Measurements from ENCODE around the gene NET1. TPM values are rescaled to one million over a fixed set of nuclear protein-coding genes. Genes with fewer than 3 reads are reported as not detected.

NET1 gene
- total RNA-seq, 1 donor from 2014 or later, result 90.5 TPM

GRCh38 chr10:5497948-5498730 lies 85.8 kb downstream of the NET1 start:
- H3K27me3 ChIP-seq, result no peaks in the 10 kb centered on the region
- Mint-ChIP-seq H3K36me3 (no peaks in the 10 kb centered on the region), H3K4me1 (peaks cover 11% of the 10 kb centered on the region), H3K9me3 (no peaks in the 10 kb centered on the region), H3K4me3 (no peak overlapping the region), H3K27ac (no peak overlapping the region), H3K27me3 (ENCODE audit: insufficient read depth, low read depth) (peaks cover 17% of the 10 kb centered on the region)
- peaks cover 6% of the 10 kb centered on the region for H3K4me1 ChIP-seq
- H3K36me3 ChIP-seq, result no peaks in the 10 kb centered on the region
- no peak overlapping the region for H2AFZ ChIP-seq (replicated peaks)
- no peaks in the 10 kb centered on the region for H3F3A ChIP-seq (ENCODE audit: low read depth)
- no peaks in the 10 kb centered on the region for H4K20me1 ChIP-seq (ENCODE audit: low read depth)
- no peak overlapping the region for H3K27ac ChIP-seq
- no peak for TF ChIP-seq EZH2 (IDR thresholded peaks at IDR 0.05)
- TF ChIP-seq EZH2phosphoT487 (IDR thresholded peaks at IDR 0.05), result no peak
- TF ChIP-seq, protein P1, sequence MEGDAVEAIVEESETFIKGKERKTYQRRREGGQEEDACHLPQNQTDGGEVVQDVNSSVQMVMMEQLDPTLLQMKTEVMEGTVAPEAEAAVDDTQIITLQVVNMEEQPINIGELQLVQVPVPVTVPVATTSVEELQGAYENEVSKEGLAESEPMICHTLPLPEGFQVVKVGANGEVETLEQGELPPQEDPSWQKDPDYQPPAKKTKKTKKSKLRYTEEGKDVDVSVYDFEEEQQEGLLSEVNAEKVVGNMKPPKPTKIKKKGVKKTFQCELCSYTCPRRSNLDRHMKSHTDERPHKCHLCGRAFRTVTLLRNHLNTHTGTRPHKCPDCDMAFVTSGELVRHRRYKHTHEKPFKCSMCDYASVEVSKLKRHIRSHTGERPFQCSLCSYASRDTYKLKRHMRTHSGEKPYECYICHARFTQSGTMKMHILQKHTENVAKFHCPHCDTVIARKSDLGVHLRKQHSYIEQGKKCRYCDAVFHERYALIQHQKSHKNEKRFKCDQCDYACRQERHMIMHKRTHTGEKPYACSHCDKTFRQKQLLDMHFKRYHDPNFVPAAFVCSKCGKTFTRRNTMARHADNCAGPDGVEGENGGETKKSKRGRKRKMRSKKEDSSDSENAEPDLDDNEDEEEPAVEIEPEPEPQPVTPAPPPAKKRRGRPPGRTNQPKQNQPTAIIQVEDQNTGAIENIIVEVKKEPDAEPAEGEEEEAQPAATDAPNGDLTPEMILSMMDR (IDR thresholded peaks at IDR 0.05), result no peak
- H3K9me3 ChIP-seq (ENCODE audit: low read depth), result no peaks in the 10 kb centered on the region
- H3K9ac ChIP-seq, result no peak overlapping the region
- H3K4me3 ChIP-seq, result no peak overlapping the region
- no peak for DNase-seq (ENCODE audit: low spot score)
- no peaks in the 10 kb centered on the region for H3K79me2 ChIP-seq (ENCODE audit: low read depth)
- H3K4me2 ChIP-seq, result no peak overlapping the region

DNA sequence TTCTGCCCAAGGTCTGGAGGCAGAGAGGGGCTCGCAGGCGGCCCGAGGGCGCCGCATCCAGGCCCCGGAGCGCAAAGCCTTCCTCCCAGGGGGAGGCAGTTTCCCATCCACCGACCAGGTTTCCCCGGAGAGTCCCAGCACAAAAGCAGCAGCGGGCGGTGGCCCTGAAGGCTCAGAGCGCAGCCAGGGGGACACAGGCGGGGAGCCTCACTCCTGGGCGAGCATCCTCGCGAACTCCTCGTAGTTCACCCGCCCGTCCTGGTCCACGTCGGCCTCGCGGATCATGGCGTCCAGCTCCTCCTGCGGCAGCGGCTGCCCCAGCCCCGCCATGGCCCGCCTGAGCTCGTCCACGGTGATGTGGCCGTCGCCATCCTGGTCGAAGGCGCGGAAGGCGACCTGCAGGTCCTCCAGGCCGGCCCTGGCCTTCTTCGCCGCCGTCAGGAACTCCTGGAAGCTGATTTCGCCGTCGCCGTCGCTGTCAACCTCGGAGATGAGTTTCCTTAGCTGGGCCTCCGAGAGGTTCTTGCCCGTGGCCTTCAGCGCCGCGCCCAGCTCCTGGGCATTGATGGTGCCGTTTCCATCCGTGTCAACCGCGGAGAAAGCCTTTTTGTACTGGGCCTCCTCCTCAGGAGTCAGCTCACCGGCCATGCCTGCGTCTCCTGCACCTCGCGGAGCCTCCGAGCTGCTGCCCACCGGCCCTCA lies 86.6 kb downstream of the NET1 start:
- no peak overlapping the region for H2AFZ ChIP-seq (replicated peaks)
- Mint-ChIP-seq H3K4me3 (no peak overlapping the region), H3K36me3 (no peaks in the 10 kb centered on the region), H3K9me3 (no peaks in the 10 kb centered on the region), H3K4me1 (peaks cover 12% of the 10 kb centered on the region), H3K27me3 (ENCODE audit: insufficient read depth, low read depth) (peaks cover 13% of the 10 kb centered on the region), H3K27ac (no peak overlapping the region)
- no peaks in the 10 kb centered on the region for H3F3A ChIP-seq (ENCODE audit: low read depth)
- no peak for DNase-seq (ENCODE audit: low spot score)
- H3K9ac ChIP-seq, result no peak overlapping the region
- no peaks in the 10 kb centered on the region for H4K20me1 ChIP-seq (ENCODE audit: low read depth)
- H3K4me3 ChIP-seq, result no peak overlapping the region
- no peaks in the 10 kb centered on the region for H3K9me3 ChIP-seq (ENCODE audit: low read depth)
- no peak overlapping the region for H3K4me2 ChIP-seq
- no peaks in the 10 kb centered on the region for H3K4me1 ChIP-seq
- TF ChIP-seq, protein P1 (IDR thresholded peaks at IDR 0.05), result no peak
- TF ChIP-seq EZH2 (IDR thresholded peaks at IDR 0.05), result no peak
- TF ChIP-seq EZH2phosphoT487 (IDR thresholded peaks at IDR 0.05), result no peak
- no peaks in the 10 kb centered on the region for H3K79me2 ChIP-seq (ENCODE audit: low read depth)
- no peak overlapping the region for H3K27ac ChIP-seq
- no peaks in the 10 kb centered on the region for H3K27me3 ChIP-seq
- no peaks in the 10 kb centered on the region for H3K36me3 ChIP-seq

- Mint-ChIP-seq H3K4me1 (peaks cover 12% of the 10 kb centered on the region), H3K4me3 (no peak within 1 kb of the TSS), H3K27me3 (ENCODE audit: insufficient read depth, low read depth) (peaks cover 12% of the 10 kb centered on the region), H3K9me3 (no peaks in the 10 kb centered on the region), H3K27ac (peak within 1 kb of the TSS; percentile 27), H3K36me3 (no peaks in the 10 kb centered on the region)
- Histone ChIP-seq H2AFZ (replicated peaks) (no peak within 1 kb of the TSS), H3K4me1 (no peaks in the 10 kb centered on the region), H3K27me3 (no peaks in the 10 kb centered on the region), H4K20me1 (ENCODE audit: low read depth) (no peaks in the 10 kb centered on the region), H3K9ac (no peak within 1 kb of the TSS), H3K9me3 (ENCODE audit: low read depth) (no peaks in the 10 kb centered on the region), H3K4me2 (no peak within 1 kb of the TSS), H3K4me3 (no peak within 1 kb of the TSS), H3F3A (ENCODE audit: low read depth) (no peaks in the 10 kb centered on the region), H3K36me3 (no peaks in the 10 kb centered on the region), H3K79me2 (ENCODE audit: low read depth) (no peaks in the 10 kb centered on the region), H3K27ac (no peak within 1 kb of the TSS)
- TF ChIP-seq, protein P1 (IDR thresholded peaks at IDR 0.05), result no peak
- TF ChIP-seq EZH2phosphoT487 (IDR thresholded peaks at IDR 0.05) (no peak), EZH2 (IDR thresholded peaks at IDR 0.05) (no peak)
- no peak for DNase-seq (ENCODE audit: low spot score)
Observed at GRCh38 chr10:5499493-5500140, 87.3 kb downstream of the NET1 start, which contains the start of gene CALML5. Gene CALML5 (minus strand): TSS chr10:5499570. CDS start chr10:5499438, 132 bp downstream.

Data from neural progenitor cell (in vitro differentiated cells).